ENCODE data around the gene CYP24A1.

Gene CYP24A1

DNA sequence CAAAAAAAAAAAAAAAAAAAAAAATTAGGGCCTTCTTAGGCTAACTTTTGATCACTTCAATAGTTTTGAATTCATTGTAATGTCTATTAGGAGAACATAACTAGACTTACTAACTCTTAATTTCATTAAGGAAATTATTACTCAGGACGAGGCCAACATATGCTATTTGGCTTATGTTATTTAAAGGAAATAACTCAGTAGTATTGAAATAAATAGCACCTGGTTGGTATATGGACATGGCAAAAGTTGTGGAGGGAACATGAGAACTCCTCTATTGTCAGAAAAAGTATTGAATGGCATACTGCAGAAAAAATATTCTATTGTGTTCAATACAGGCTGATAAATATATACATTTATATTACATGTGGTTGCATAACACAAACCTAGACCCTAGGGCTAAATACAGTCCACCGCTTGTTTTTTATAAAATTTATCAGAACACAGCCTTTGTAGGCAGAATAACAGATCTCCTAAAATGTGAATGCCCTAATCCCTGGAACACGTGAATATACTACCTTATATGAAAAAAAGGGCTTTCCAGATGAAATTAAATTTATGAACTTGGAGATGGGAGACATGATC, 18.0 kb downstream of the CYP24A1 start:
- no peak for DNase-seq

DNA sequence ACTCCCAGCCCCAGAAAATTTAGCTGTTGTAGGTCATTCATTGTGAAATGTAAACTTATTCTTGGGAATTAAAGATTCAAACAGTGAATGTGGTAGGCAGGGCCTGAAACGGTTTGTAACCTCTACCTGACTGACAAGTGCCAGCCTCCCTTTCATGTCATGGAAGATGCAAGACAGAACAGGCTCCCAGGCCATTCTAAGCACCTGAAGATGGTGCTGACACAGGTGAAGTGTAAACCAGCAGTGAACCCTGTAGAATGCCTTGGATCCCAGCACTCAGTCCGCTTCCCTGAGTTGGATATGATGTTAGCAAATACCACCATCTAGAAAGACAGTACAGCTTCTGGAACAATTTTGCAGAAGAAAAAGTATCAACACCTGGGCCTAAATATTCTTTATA, 19.3 kb downstream of the CYP24A1 start:
- DNase-seq: no peak

DNA sequence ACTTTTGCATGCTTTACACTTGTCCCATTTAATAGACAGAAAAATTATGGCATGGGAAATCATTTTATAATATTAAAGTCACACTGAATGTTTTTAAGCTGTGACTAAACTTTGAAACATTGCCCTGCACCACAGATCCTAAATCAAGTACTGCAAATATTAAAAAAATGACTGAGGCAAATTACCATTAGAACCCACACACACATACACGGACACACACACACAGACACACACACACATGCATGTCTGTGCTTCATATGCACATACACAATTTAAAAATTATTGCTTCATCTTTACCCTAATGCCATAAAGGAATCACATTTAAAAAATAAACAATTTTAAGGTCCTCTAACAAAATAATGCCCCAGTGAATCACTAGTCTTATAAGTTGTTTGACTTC, 19.9 kb downstream of the CYP24A1 start:
- DNase-seq: no peak

DNA sequence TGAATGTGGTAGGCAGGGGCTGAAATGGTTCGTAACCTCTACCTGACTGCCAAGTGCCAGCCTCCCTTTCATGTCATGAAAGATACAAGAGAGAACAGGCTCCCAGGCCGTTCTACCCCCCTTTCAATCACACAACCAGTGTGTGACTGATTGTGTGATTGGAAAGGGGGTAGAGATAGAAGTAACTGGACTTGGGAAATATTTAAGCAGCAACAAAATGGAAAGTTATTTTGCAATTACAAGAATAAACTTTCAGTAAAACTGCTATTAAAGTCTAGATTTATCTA, 20.8 kb downstream of the CYP24A1 start:
- DNase-seq: no peak

DNA sequence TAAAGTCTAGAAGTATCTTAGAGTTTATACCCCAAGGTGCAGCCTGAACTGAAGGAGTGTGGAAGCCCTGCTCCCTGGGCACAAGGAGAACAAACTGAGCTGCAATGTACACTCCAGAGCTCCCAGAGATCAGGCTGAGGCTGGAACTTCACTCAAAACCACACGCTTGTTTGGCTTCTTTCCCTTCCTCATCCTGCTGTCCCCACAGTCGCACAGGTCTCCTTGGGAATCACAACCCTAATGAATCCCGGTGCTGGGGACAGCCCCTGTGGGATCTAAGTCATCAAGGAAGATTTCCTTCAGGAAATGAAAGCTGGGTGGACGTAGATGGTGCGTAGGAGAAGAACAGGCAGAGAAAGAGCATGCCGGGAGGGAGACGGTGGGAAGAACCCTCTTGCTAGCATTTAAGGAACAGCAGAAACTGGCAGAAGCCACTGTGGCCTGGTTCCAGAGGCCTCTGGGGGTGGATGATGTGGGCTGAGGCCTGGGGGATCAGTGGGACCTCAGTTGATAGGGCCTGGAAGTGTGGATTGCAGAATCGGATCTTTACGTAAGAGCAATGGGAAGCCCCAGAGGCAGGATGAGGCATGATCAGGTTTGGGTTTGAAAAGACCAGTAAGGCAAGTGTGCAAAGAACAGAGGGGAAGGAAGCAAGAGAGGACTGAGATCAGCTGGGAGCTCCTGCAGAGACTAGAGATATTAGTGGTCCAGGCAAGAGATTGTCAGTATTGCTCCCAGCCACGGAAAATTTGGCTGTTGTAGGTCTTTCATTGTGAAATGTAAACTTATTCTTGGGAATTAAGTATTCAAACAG, 21.4 kb downstream of the CYP24A1 start:
- DNase-seq: no peak

DNA sequence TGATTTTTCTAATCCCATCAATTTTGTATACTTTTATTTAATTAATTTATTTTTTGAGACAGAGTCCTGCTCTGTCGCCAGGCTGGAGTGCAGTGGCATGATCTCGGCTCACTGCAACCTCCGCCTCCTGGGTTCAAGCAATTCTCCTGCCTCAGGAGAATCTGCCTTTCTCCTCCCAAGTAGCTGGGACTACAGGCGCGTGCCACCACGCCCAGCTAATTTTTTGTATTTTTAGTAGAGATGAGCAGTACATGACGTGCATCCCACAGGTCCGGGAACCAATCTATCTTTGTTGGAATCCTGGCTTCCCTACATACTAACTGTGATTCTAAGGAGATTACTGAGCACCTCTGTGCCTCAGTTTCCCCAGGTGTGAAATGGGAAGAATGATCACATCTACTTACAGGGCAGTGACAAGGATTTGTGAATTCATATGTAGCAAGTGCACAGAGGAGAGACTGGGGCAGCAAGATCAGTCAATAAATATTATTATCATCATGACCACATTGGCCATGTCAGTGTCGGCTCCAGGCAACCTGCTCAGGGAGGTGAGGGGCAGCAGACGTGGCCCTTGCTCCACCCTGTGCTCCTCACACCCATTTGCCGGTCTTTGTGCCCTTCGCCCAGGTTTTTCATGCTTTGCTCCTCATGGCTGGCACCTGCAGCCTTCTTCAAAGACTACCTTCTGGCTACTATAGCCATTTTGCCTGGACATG, 22.1 kb downstream of the CYP24A1 start:
- no peak for DNase-seq

DNA sequence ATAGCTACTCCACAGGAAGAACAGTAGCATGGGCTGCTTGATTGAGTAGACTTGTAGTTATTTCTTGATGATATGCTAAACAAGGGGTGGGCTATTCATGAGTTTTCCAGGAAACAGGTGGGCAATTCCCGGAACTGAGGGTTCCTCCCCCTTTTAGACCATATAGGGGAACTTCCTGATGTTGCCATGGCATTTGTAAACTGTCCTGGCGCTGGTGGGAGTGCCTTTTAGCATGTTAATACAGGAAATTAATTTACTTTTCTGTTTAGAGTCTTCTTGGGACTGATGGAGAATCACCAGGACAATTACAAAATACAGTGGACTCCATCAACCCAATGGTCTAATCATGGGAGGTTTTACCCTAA, 22.7 kb downstream of the CYP24A1 start:
- no peak for DNase-seq

DNA sequence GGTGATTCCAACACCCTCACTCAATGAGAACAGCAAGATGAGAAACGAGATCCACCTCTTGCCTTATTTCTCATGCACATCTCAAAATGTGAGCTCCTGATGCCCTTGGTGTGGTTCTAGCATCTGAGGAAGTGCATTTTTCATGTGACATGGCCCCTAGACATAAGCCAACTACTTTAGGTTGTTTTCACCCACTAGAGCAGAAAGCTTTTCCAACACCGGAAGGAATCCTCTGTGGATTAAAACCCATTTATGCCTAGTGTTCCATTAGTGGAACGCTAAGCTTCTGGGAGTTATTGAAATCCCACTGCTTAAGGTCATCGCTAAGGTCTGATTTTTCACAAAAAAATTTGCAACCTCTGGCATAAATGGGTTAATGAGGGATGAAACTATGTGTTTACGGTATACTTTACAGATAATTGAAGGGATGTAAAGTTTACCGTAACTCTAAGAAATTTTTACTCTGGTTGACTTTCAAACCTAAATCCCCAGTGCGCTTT, 24.0 kb downstream of the CYP24A1 start:
- DNase-seq: no peak

DNA sequence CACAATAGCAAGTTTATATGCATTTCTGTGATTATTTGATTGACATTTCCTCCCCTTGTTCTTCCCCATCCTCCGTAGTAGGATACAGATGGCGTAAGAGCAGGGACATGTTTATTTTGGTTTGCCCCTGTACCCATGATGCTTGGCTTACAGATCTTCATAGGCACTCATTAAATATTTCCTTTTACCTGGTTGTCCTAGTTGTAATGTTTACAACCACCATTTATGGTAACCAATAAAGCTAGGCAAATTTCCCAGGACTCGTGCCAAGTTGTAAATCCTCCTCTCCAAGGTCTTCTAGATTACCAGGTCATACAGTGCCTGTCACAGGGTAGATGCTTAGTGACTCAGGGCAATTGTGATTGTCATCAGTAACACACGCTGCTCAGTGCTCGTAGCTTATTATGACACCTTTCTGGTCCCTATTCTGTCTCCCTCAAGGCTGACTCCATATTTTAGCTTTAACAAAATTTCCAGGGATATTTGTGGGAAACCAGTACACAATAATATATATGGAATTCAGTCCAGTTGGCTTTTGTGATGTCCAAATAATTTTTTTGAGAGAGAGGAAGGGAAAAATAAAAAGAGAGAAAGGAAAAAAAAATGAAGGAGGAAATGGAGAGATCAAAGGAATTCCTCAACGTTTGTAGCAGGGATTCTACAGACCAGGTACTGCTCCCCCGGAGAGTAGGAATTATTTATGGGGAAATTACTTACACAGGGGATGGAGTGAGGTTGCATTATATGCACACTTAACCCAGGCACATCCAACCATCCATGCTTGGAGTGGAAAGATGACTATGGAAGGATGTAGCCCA, 24.6 kb downstream of the CYP24A1 start:
- DNase-seq: no peak

DNA sequence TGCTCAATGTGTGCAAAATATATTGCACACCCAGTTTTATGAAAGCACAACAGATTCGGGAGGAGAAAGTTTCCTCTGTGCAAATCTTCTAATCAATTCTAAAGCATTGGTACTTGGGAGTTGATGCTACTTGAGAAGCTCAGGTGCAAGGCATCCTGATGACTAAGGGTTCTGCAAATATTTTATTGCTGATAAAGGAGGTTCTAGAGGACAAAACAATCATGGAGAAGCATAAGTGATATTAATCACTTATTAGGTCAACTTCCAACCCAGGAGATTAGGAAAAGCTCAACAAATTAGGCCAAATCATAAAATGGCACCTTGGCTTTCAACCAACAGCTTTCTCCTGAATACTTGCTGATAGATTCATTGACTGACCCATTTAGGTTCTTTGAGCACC, 27.1 kb downstream of the CYP24A1 start:
- DNase-seq: no peak

DNA sequence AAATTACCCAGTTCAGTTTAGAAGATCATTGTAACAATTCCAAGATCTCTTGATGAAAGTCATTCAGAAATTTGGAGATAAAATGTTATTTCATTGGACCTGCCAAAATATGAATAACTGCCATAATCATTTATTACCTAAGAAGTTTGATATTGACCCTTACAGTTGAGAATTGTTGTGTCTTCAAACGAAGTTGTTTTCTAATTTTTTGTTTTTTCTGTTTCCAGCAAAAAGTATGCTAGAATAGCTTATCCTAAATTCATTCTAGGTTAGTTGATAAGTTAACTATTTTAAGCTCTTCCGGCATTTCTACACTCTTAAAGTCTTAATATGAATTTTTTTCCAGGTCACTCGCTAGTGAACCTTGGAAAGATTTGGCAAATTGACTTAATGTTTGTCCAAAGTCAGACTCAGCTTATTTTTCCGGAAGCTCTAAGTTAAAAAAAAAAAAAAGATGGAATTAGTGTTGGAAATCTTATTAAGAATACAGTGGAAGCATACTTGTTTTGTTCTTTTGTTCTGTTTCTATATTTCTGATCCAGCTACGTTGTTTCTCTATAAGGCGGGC, 28.9 kb downstream of the CYP24A1 start:
- DNase-seq: no peak

DNA sequence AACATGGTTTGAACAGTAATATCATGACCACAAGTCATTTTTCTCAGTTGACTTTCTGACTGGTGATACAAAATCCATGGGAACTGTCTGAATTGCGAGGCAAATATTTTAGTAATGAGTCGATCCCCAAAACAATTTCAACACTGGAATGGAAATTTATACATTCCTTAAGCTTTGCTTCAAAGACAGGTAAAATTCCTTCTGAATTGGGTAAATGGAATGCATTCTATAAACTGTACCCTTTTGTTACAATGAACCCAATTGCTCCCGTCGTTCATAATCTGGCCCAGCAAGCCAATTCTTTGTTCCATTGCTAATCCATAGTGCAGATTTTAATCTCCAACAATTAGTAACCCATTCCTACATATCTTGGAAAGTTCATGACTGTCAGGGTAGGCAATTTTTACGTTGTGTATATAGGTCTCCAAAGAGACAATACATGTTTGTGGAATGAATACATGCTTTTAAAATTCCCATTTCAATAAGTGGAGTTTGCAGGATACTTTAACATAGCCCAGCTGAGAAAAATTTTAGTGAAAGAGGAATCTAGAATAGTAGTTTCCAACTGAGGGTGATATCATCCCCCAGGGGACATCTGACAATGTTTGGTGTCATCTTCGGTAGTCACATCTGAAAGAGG, 32.7 kb downstream of the CYP24A1 start:
- no peak for DNase-seq

DNA sequence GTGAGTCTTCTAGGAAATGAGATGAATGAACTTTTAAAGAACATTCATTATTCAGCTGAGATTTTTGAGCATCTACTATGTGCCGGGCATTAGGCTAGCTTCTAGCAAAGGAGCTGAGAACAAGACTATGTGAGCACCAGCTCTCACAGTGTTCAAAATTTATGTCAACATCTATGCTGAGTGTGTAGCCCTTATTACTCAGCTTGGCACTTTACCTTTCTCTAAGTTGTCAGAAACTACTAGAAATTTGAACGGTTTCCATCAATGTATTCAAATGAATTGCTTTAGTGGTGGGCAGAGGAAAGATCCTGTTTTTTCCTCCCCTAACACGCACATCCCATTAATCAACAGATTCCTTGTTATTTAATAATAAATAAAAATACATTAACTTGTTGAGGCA, 33.3 kb downstream of the CYP24A1 start:
- no peak for DNase-seq

DNA sequence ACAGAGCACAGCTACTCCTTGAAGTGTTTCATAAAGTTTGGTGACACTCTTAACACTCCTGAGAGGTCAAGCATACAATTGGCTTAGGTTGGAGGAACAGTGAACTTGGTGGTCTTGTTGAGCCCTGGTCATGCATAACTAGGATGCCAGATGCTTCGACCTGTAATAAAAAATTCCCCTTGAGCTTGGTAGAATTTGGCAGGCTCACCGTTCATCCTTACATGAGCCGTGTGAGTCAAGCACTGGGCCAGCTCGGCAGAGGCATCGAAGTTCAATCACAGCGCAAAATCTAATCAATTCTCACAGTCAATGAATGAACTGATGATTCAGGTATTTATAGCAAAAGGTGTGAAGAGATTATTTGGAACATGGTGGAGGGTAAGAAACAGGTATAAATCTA, 33.7 kb downstream of the CYP24A1 start:
- DNase-seq: no peak

DNA sequence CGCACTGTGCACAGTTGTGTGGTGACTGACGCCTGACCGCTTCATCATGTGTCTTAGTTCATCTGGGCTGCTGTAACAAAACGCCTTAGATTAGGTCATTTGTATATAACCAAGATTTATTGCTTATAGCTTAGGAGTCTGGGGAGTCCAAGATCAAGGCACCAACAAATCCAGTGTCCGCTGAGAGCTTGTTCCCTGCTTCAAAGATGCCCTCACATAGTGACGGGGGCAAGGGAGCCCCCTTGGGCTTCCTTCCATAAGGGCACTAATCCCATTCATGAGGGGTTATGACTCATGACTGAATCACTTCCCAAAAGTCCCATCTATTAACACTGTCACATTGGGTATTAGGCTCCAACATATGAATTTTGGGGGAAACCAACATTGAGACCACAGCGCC, 34.6 kb downstream of the CYP24A1 start:
- no peak for DNase-seq

DNA sequence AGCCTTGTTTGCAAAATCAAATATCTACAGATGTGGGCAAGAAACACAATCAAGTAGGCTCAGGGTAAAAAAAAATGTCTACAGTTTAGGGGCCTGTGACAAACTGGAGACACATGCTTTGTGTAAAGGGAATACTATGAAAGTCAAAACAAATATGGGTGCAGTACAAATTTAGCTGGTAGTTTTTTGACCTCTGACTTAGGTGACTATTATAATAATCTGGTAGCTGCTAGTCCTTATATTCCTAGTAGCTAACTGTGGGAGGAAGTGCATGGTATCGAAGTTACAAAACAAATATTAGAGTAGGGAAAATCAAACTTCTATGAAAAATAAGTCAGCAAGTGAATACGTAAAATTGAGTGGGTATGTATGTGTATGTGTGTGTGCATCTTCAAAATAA, 35.4 kb downstream of the CYP24A1 start:
- no peak for DNase-seq

DNA sequence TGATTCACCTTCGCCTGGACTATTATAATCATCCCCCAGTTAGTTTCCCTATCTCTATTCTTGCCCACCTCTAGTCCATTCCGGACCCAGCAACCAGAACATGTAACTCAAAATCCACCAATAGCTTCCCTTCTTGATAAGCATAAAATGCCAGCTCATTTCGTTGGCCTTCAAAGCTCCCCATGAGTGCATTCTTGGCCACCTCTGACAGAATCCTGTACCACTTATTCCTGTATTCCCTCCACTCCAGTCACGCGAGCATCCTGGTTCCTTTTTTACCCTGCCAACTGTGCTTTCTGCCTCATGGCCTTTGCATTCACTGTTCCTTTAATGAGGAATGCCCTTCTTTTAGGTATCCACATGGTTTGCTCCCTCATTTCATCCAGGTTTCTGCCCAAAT, 36.7 kb downstream of the CYP24A1 start:
- no peak for DNase-seq

DNA sequence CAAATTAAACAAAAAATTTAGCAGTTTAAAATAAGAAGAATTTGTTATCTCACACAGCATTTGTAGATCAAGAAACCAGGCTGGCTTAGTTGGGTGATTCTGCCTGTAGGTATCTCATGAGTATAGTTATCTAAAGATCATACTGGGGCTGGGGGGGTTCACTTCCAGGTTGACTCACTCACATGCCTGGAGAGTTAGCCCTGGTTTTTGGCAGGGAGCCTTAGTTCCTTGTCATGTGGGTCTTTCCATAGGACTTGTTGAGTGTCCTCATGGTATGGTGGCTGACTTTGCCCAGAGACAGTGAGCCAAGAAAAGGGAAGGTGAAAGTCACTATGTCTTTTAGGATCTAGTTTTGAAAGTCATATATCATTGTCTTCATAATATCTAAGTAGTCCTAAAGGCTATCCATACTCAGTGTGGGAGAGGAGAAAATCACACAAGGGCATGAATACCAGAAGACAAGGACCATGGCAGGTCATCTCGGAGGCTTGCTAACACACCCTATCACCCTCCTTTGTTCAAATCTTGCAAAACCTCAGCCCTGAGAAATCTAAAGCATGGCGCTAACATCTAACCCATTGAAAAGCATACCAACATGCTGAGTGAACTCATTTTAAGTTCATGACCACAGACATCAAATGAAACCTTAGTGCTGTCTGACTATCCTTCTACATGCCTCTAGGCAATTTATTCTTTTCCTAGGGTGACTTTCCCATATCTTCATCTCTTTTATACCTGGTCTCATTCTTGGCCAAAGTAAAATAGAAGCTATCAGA, 39.2 kb downstream of the CYP24A1 start:
- DNase-seq: no peak

DNA sequence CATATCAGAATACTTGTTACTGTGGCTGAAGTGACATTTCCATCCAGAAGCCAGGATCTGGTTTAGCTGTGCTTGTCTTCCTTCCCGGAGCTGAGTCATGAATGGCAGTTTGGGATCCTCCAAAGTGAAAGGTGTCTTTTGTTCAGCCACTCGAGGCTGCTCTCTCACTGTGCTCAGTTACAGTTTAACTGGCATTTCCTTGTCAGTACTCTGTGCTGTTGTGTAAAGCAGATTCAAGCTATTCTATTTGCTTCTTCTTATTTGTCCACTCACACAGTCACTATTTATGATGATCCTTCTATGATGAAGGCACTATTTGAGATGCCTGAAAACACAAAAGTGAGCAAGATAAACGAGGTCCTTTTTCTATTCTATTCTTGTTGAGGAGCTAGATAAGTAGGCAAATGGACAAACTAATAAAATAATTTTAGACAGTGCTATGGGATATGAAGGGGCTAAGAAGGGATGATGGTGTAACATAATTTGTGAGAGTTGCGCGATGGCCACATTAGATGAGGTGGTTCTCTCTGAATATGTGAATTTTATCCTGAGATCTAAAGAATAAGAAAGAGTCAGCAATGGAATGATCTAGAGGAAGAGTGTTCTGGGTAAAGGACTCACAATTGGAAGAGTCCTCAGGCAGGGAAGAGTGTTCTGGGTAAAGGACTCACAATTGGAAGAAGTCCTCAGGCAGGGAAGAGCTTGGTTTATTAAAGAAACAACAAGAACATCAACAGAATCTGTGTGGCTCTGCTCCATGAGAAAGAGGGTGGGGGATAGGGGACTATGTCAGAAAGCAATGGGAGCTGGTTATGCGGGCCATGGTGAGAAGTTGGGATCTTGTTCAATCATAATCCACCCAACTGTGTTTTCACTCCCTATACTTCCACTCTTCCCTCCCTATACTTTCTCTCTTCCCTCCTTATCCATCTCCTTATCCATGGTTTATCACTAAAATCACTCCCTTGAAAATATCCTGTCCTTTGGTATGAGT, 40.1 kb downstream of the CYP24A1 start:
- no peak for DNase-seq

DNA sequence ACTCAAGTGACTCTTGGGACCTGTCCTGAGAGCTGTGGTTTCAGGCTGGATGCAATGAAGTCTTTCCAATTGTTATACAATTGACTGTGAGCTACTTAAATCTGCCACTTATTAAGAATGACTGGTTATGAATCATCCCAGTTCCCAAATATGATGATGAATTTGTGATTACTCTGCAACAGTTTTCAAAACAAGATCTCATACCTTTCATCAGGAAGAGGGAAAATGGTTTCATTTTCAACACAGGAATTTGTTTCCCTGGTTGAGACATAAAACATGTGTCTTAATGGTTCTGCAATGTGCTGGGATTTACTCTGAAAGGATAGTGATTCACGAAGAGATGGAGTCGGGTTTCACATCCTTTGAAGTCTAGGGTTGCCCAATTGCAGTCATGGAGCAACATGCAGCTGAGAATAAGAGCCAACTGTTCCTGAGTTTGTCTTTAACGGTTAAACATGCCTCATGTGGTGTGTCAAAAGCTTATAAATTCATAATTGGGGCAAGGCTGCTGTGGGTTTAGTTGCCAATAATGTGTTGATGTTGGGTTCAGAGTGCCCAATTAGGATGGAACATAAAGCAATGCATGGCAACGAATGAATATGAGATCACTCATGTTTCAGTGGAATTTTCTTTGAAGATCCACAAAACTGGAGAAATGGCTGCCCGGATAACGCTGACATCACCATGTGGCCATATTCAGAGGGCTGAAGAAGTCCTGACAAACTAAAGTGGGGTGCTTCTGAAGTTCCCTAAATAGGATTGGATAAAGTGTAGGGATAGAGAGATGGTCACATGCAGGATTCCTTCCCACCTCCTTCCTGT, 41.0 kb downstream of the CYP24A1 start:
- DNase-seq: peak; percentile 17

All from DMS79 treated with DMSO at 0.1 percent for 48 hours (cell line).